ENCODE results near the gene ATP6AP2. TPM values are rescaled to one million over a fixed set of nuclear protein-coding genes. Genes with fewer than 3 reads are reported as not detected.

ATP6AP2 gene
- total and polyA plus RNA-seq, 2 of the 4 experiments (the other 2 are of a cell fraction), result 76.2 to 175 TPM

DNA sequence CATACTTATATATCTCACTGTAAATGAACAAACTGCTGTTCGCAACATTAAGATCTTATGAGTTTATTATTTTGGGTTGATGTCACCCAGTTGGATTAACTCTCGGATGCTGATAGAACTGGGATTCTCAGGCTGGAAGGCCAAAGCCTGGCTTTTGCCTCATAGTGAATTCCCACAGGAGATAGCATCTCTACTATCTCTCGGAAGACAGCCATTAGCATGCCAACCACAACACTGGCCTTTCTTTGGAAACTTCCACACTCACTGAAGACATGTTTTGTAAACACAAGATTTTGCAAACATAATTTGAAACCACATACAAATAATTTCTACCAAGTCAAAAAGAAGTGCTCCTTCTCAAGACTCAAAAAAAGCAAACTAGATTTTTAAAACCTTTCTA, 4.5 kb upstream of the ATP6AP2 start:
- Histone ChIP-seq H2AFZ (replicated peaks; ENCODE audit: low read length, poor library complexity) (no peak overlapping the region), H3K4ac (ENCODE audit: low read depth, low read length) (no peak overlapping the region), H4K91ac (ENCODE audit: insufficient read depth, low read depth, low read length) (no peak overlapping the region), H3K56ac (ENCODE audit: extremely low read depth, insufficient read depth, low read length) (no peak overlapping the region), H3K4me2 (ENCODE audit: low read depth, low read length) (no peak overlapping the region), H3K14ac (replicated peaks; ENCODE audit: low read depth, low read length) (no peak overlapping the region), H3K4me3 (ENCODE audit: insufficient read depth, low read depth, low read length) (no peak overlapping the region), H2BK120ac (ENCODE audit: low read depth, low read length) (no peak overlapping the region), H4K20me1 (ENCODE audit: insufficient read depth, low read length) (no peaks in the 10 kb centered on the region), H3K27me3 (ENCODE audit: control insufficient read depth, insufficient read depth, low read length) (no peaks in the 10 kb centered on the region; the same call in 1 of the 2 replicates), H3K23ac (ENCODE audit: low read depth, low read length) (no peak overlapping the region), H2BK5ac (ENCODE audit: low read depth, low read length, poor library complexity, severe bottlenecking) (no peak overlapping the region), H4K8ac (ENCODE audit: low read depth in 2 of 2, low read length in 2 of 2) (no peak overlapping the region), H2AK5ac (ENCODE audit: low read depth, low read length) (no peak overlapping the region), H3K9me3 (ENCODE audit: control insufficient read depth, insufficient read depth, low read length) (no peaks in the 10 kb centered on the region), H2BK20ac (ENCODE audit: low read depth, low read length) (no peak overlapping the region), H3K36me3 (ENCODE audit: control insufficient read depth, insufficient read depth, low read length) (no peaks in the 10 kb centered on the region), H2BK15ac (ENCODE audit: low read depth, low read length) (no peak overlapping the region), H3K9ac (ENCODE audit: low read depth, low read length) (no peak overlapping the region), H2AK9ac (replicated peaks; ENCODE audit: low read depth, low read length, poor library complexity) (no peak overlapping the region), H3K4me1 (ENCODE audit: control insufficient read depth, insufficient read depth, low read length) (no peaks in the 10 kb centered on the region), H3K18ac (ENCODE audit: low read depth, low read length) (no peak overlapping the region), H3K79me1 (ENCODE audit: low read depth in 1 of 2, low read length in 2 of 2) (no peaks in the 10 kb centered on the region), H3K27ac (ENCODE audit: insufficient read depth, low read length) (no peak overlapping the region), H3K9me1 (ENCODE audit: insufficient read depth, low read length) (no peaks in the 10 kb centered on the region), H4K5ac (ENCODE audit: low read depth, low read length) (no peak overlapping the region)
- in situ Hi-C loops (cut with MboI; ENCODE audit: low sequenced_read_pairs) (no loop called here), dilution Hi-C loops (cut with HindIII; ENCODE audit: low sequenced_read_pairs, unreplicated experiment) (no loop called here), intact Hi-C loops (cut with micrococcal nuclease) (no loop called here)
- ChIA-PET POLR2A (ENCODE audit: unreplicated experiment) (no interaction called here), CTCF (no interaction called here)
- WGBS, 2 experiments (ENCODE audit: extremely low coverage in 2 of 2, insufficient read length in 1 of 2), result no CpG with 5 or more reads among the region's 3 CpGs
- ATAC-seq (ENCODE audit: low read depth) (no peak), DNase-seq (no peak)
- no TSS peak for BruUV-seq (replicated peaks)
- TF ChIP-seq BHLHE40 (IDR thresholded peaks at IDR 0.05; ENCODE audit: low read depth, low read length) (no peak), SMC3 (IDR thresholded peaks at IDR 0.05; ENCODE audit: low read depth, low read length) (no peak), RAD21 (IDR thresholded peaks at IDR 0.05; ENCODE audit: low read length) (no peak), FOS (IDR thresholded peaks at IDR 0.05; ENCODE audit: low read depth, low read length) (no peak), RCOR1 (IDR thresholded peaks at IDR 0.05; ENCODE audit: insufficient replicate concordance, low read length) (no peak), NFE2L2 (IDR thresholded peaks at IDR 0.05; ENCODE audit: low read depth, low read length) (no peak), RFX5 (IDR thresholded peaks at IDR 0.05; ENCODE audit: low read depth, low read length) (no peak), MAZ (IDR thresholded peaks at IDR 0.05; ENCODE audit: borderline replicate concordance, low read depth, low read length) (no peak), CEBPB (IDR thresholded peaks at IDR 0.05; ENCODE audit: low read depth, low read length) (no peak), MAFK (IDR thresholded peaks at IDR 0.05; ENCODE audit: low read depth, low read length) (no peak), MXI1 (IDR thresholded peaks at IDR 0.05; ENCODE audit: borderline replicate concordance, low read depth, low read length) (no peak), CHD1 (IDR thresholded peaks at IDR 0.05; ENCODE audit: low read depth, low read length) (no peak), POLR2A (IDR thresholded peaks at IDR 0.05; ENCODE audit: low read depth, low read length) (no peak)
- TF ChIP-seq, protein P1, sequence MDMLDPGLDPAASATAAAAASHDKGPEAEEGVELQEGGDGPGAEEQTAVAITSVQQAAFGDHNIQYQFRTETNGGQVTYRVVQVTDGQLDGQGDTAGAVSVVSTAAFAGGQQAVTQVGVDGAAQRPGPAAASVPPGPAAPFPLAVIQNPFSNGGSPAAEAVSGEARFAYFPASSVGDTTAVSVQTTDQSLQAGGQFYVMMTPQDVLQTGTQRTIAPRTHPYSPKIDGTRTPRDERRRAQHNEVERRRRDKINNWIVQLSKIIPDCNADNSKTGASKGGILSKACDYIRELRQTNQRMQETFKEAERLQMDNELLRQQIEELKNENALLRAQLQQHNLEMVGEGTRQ (IDR thresholded peaks at IDR 0.05; ENCODE audit: low read depth, low read length), result no peak
- TF ChIP-seq, protein P2, sequence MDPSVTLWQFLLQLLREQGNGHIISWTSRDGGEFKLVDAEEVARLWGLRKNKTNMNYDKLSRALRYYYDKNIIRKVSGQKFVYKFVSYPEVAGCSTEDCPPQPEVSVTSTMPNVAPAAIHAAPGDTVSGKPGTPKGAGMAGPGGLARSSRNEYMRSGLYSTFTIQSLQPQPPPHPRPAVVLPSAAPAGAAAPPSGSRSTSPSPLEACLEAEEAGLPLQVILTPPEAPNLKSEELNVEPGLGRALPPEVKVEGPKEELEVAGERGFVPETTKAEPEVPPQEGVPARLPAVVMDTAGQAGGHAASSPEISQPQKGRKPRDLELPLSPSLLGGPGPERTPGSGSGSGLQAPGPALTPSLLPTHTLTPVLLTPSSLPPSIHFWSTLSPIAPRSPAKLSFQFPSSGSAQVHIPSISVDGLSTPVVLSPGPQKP (IDR thresholded peaks at IDR 0.05; ENCODE audit: borderline replicate concordance, low read depth, low read length), result no peak
- TF ChIP-seq, protein P3, sequence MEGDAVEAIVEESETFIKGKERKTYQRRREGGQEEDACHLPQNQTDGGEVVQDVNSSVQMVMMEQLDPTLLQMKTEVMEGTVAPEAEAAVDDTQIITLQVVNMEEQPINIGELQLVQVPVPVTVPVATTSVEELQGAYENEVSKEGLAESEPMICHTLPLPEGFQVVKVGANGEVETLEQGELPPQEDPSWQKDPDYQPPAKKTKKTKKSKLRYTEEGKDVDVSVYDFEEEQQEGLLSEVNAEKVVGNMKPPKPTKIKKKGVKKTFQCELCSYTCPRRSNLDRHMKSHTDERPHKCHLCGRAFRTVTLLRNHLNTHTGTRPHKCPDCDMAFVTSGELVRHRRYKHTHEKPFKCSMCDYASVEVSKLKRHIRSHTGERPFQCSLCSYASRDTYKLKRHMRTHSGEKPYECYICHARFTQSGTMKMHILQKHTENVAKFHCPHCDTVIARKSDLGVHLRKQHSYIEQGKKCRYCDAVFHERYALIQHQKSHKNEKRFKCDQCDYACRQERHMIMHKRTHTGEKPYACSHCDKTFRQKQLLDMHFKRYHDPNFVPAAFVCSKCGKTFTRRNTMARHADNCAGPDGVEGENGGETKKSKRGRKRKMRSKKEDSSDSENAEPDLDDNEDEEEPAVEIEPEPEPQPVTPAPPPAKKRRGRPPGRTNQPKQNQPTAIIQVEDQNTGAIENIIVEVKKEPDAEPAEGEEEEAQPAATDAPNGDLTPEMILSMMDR (conservative IDR thresholded peaks at IDR 0.05; ENCODE audit: low read depth, low read length), result no peak

Measured in IMR-90 (cell line).